HEK293 (cell line): ENCODE results near the gene MCRIP2.
A peak's percentile ranks its signal among the peaks of the same experiment; 100 is the strongest.

Source experiments
- CTCF ChIA-PET: fragments of 350-600 bp; formaldehyde crosslinking; extraction: SDS; loops from one replicate; lab custom pipeline; 2021; ENCODE audit warnings: antibody characterized with exemption; lab: Yijun Ruan, JAX
- POLR2A ChIA-PET: fragments of 300-600 bp; formaldehyde crosslinking; extraction: SDS; loops from one replicate; lab custom pipeline; 2020; ENCODE audit warnings: antibody characterized with exemption, inconsistent platforms; lab: Yijun Ruan, JAX
- H3K27ac ChIP-seq: fragments of 200-500 bp; sonication (Bioruptor generic); 2 replicates; pipeline ENCODE4 v1.5.1; 2014; ENCODE audit warnings: low read depth, low read length, control low read depth, inconsistent platforms; ENCODE audit errors: extremely low read depth
- H3K36me3 ChIP-seq, 2 experiments: fragments of 200-500 bp in 1 of 2; sonication (Bioruptor generic) in 1 of 2; 1 replicate in 1 of 2; 2 replicates in 1 of 2; pipeline ENCODE4 v1.5.1; 2014 to 2017; ENCODE audit warnings: inconsistent platforms in 2 of 2, low read length in 2 of 2; ENCODE audit not compliant: control insufficient read depth in 2 of 2, insufficient read depth in 1 of 2
- H3K4me1 ChIP-seq: fragments of 200-500 bp; sonication (Bioruptor generic); 2 replicates; pipeline ENCODE4 v1.5.1; 2014; ENCODE audit warnings: mild to moderate bottlenecking, low read length, inconsistent platforms; ENCODE audit not compliant: control insufficient read depth, insufficient read depth
- H3K4me3 ChIP-seq: 2 replicates; pipeline ENCODE4 v1.5.1; 2011; ENCODE audit warnings: low read depth, mild to moderate bottlenecking, control low read depth, low read length, moderate library complexity
- H3K9me3 ChIP-seq: fragments of 200-500 bp; sonication (Bioruptor generic); 2 replicates; pipeline ENCODE4 v1.5.1; 2014; ENCODE audit warnings: low read depth, low read length, inconsistent platforms; ENCODE audit not compliant: control insufficient read depth, insufficient read depth
- IKZF3 ChIP-seq: fragments of 450-650 bp; IDR thresholded peaks from 2 replicates; pipeline ENCODE4 v1.5.0; 2018; ENCODE audit warnings: missing biosample characterization, mild to moderate bottlenecking, missing genetic modification characterization, moderate library complexity
- KLF9 ChIP-seq: fragments of 450-650 bp; formaldehyde crosslinking; IDR thresholded peaks from 2 replicates; pipeline ENCODE4 v1.5.1; 2016; ENCODE audit warnings: missing biosample characterization, missing genetic modification characterization, low read depth
- SCRT1 ChIP-seq: fragments of 450-650 bp; formaldehyde crosslinking; IDR thresholded peaks from 2 replicates; pipeline ENCODE4 v1.5.1; 2016; ENCODE audit warnings: missing biosample characterization, missing genetic modification characterization, borderline replicate concordance
- SCRT2 ChIP-seq: fragments of 450-650 bp; formaldehyde crosslinking; IDR thresholded peaks from 2 replicates; pipeline ENCODE4 v1.5.1; 2016; ENCODE audit warnings: missing biosample characterization, missing genetic modification characterization
- YY2 ChIP-seq: fragments of 450-650 bp; formaldehyde crosslinking; IDR thresholded peaks from 2 replicates; pipeline ENCODE4 v1.5.1; 2016; ENCODE audit warnings: missing biosample characterization, missing genetic modification characterization
- ZBTB48 ChIP-seq: fragments of 450-650 bp; formaldehyde crosslinking; IDR thresholded peaks from 2 replicates; pipeline ENCODE4 v1.5.1; 2016; ENCODE audit warnings: missing biosample characterization, missing genetic modification characterization
- ZNF335 ChIP-seq: fragments of 450-650 bp; formaldehyde crosslinking; conservative IDR thresholded peaks from 2 replicates; pipeline ENCODE4 v1.5.1; 2016; ENCODE audit warnings: missing biosample characterization, missing genetic modification characterization
- ZNF426 ChIP-seq: fragments of 450-650 bp; formaldehyde crosslinking; IDR thresholded peaks from 2 replicates; pipeline ENCODE4 v1.5.1; 2017; ENCODE audit warnings: missing biosample characterization, missing genetic modification characterization, mild to moderate bottlenecking, inconsistent platforms, moderate library complexity
- ZNF596 ChIP-seq: fragments of 450-650 bp; IDR thresholded peaks from 2 replicates; pipeline ENCODE4 v1.5.0; 2018; ENCODE audit warnings: missing biosample characterization, mild to moderate bottlenecking, missing genetic modification characterization, moderate library complexity
- ZNF600 ChIP-seq: fragments of 450-650 bp; formaldehyde crosslinking; IDR thresholded peaks from 2 replicates; pipeline ENCODE4 v1.5.1; 2016; ENCODE audit warnings: missing biosample characterization, missing genetic modification characterization
- ZNF624 ChIP-seq: fragments of 450-650 bp; formaldehyde crosslinking; IDR thresholded peaks from 2 replicates; pipeline ENCODE4 v1.5.1; 2017; ENCODE audit warnings: missing biosample characterization, missing genetic modification characterization
- ZNF837 ChIP-seq: fragments of 450-650 bp; formaldehyde crosslinking; IDR thresholded peaks from 2 replicates; pipeline ENCODE4 v1.5.1; 2016; ENCODE audit warnings: missing biosample characterization, missing genetic modification characterization
- ZSCAN23 ChIP-seq: fragments of 450-650 bp; formaldehyde crosslinking; IDR thresholded peaks from 2 replicates; pipeline ENCODE4 v1.5.1; 2016; ENCODE audit warnings: missing biosample characterization, missing genetic modification characterization
- TF ChIP-seq, protein P1 (sequence below): fragments of 450-650 bp; formaldehyde crosslinking; IDR thresholded peaks from 2 replicates; pipeline ENCODE4 v1.5.1; 2017; ENCODE audit warnings: missing biosample characterization, missing genetic modification characterization
- TF ChIP-seq, protein P2 (sequence below): sonication (generic); formaldehyde crosslinking; IDR thresholded peaks from 2 replicates; pipeline ENCODE4 v1.8.1; 2022; ENCODE audit warnings: mild to moderate bottlenecking, moderate library complexity, missing genetic modification reagents
- TF ChIP-seq, protein P3 (sequence below): fragments of 450-650 bp; formaldehyde crosslinking; IDR thresholded peaks from 2 replicates; pipeline ENCODE4 v1.5.1; 2017; ENCODE audit warnings: missing biosample characterization, missing genetic modification characterization
- TF ChIP-seq, protein P4 (sequence below): fragments of 450-650 bp; formaldehyde crosslinking; IDR thresholded peaks from 2 replicates; pipeline ENCODE4 v1.5.1; 2016; ENCODE audit warnings: missing biosample characterization, missing genetic modification characterization

The MCRIP2 gene

DNA sequence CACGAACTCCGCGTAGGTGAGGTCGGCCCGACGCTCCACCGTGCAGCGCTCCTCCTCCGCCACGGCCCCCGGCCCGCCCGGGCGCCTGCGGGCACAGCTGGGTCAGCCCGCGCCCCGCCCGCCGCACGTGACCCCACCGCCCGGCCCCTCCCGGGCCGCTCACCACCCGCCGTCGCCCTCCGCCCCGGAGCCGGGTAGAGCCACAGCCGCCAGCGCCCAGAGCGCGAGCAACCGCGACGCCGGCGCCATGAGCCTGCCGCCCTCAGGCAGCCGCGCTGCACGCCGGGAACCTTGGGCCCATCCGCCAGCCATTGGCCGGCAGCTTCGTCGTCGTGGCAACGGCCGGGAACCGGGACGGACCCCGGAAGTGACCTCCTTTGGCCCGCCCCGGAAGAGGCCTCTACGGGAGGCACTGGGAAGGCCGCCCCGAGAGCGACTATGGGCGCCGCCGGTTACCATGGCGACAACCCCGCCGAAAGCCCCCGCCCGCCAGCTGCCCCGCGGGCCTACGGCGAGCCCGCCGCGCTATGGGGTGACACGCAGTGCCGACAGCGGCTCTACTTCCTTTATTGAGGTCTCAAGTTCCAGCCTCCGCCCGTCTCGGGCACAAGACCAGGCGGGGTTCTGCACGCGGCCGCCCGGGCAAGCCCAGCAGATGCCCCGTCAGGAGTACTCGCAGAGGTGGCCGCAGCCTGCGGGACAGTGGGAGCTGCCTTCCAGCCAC is 42.6 kb downstream of the MCRIP2 start, which contains the start of gene JMJD8 (continued):
- TF ChIP-seq, protein P1, sequence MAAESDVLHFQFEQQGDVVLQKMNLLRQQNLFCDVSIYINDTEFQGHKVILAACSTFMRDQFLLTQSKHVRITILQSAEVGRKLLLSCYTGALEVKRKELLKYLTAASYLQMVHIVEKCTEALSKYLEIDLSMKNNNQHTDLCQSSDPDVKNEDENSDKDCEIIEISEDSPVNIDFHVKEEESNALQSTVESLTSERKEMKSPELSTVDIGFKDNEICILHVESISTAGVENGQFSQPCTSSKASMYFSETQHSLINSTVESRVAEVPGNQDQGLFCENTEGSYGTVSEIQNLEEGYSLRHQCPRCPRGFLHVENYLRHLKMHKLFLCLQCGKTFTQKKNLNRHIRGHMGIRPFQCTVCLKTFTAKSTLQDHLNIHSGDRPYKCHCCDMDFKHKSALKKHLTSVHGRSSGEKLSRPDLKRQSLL (tag by site-specific recombination) = peak; percentile 92
- TF ChIP-seq ZNF596 (tag by site-specific recombination) = peak; percentile 3; the same call in 1 of the 2 replicates
- 0 out of 2 replicates have a peak, but pooled peaks have one; percentile 3 for TF ChIP-seq ZBTB48 (tag by site-specific recombination)

DNA sequence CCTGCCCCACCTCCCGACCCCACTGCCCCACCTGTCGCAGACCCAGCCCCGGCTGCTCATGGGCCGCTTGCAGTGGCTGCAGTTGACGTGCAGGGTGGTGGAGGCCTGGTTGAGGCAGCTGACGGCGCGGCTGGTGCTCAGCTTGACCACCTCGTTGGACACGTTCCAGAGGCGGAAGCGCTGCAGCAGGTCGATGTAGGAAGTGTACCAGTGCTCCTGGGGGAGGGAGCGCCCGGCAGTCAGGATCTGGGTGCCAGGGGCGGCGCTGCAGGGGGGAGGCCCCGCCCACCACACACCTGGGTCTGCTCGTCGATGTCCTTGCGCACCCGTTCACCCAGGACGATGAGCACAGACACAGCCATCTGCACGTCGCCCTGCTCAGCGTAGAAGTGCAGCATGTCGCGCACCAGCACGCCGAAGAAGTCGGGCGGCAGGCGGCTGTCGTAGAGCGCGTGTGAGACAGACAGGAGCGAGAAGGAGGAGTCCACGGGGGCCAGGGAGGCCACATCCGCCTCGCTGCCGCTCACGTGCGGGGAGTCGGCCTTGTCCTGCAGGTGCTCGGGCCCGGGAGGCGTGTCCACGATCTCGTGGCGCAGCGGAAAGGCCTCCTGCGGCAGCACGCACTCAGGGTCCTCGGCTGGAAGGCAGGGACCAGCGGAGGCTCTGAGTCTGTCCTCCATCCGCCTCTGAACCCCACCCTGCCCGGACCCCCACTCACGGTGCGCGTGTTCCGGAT is 43.5 kb downstream of the MCRIP2 start:
- TF ChIP-seq ZNF600 (tag by site-specific recombination) (peak; percentile 29; the same call in 1 of the 2 replicates), ZNF426 (tag by site-specific recombination) (no peak), KLF9 (peak; percentile 40), ZSCAN23 (tag by site-specific recombination) (no peak), ZNF335 (tag by site-specific recombination) (no peak), IKZF3 (tag by site-specific recombination) (no peak), SCRT2 (peak; percentile 93), SCRT1 (tag by site-specific recombination) (peak; percentile 37; the same call in 1 of the 2 replicates), ZNF837 (0 out of 2 replicates have a peak, but pooled peaks have one; percentile 41), YY2 (no peak), ZNF624 (no peak)
- TF ChIP-seq, protein P2, sequence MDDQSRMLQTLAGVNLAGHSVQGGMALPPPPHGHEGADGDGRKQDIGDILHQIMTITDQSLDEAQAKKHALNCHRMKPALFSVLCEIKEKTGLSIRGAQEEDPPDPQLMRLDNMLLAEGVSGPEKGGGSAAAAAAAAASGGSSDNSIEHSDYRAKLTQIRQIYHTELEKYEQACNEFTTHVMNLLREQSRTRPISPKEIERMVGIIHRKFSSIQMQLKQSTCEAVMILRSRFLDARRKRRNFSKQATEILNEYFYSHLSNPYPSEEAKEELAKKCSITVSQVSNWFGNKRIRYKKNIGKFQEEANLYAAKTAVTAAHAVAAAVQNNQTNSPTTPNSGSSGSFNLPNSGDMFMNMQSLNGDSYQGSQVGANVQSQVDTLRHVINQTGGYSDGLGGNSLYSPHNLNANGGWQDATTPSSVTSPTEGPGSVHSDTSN (CRISPR knock-in tag) = 0 out of 2 replicates have a peak, but pooled peaks have one; percentile 58
- TF ChIP-seq, protein P3, sequence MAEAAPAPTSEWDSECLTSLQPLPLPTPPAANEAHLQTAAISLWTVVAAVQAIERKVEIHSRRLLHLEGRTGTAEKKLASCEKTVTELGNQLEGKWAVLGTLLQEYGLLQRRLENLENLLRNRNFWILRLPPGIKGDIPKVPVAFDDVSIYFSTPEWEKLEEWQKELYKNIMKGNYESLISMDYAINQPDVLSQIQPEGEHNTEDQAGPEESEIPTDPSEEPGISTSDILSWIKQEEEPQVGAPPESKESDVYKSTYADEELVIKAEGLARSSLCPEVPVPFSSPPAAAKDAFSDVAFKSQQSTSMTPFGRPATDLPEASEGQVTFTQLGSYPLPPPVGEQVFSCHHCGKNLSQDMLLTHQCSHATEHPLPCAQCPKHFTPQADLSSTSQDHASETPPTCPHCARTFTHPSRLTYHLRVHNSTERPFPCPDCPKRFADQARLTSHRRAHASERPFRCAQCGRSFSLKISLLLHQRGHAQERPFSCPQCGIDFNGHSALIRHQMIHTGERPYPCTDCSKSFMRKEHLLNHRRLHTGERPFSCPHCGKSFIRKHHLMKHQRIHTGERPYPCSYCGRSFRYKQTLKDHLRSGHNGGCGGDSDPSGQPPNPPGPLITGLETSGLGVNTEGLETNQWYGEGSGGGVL (tag by site-specific recombination) = 0 out of 2 replicates have a peak, but pooled peaks have one; percentile 9
- TF ChIP-seq, protein P1 (tag by site-specific recombination) = no peak
- TF ChIP-seq, protein P4, sequence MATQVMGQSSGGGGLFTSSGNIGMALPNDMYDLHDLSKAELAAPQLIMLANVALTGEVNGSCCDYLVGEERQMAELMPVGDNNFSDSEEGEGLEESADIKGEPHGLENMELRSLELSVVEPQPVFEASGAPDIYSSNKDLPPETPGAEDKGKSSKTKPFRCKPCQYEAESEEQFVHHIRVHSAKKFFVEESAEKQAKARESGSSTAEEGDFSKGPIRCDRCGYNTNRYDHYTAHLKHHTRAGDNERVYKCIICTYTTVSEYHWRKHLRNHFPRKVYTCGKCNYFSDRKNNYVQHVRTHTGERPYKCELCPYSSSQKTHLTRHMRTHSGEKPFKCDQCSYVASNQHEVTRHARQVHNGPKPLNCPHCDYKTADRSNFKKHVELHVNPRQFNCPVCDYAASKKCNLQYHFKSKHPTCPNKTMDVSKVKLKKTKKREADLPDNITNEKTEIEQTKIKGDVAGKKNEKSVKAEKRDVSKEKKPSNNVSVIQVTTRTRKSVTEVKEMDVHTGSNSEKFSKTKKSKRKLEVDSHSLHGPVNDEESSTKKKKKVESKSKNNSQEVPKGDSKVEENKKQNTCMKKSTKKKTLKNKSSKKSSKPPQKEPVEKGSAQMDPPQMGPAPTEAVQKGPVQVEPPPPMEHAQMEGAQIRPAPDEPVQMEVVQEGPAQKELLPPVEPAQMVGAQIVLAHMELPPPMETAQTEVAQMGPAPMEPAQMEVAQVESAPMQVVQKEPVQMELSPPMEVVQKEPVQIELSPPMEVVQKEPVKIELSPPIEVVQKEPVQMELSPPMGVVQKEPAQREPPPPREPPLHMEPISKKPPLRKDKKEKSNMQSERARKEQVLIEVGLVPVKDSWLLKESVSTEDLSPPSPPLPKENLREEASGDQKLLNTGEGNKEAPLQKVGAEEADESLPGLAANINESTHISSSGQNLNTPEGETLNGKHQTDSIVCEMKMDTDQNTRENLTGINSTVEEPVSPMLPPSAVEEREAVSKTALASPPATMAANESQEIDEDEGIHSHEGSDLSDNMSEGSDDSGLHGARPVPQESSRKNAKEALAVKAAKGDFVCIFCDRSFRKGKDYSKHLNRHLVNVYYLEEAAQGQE (tag by site-specific recombination) = no peak

More for the DNA sequence above, 43.5 kb downstream of the MCRIP2 start:
- Histone ChIP-seq H3K36me3 (peaks cover 3 to 72% of the 10 kb centered on the region in 2 experiments; a peak in 1 of 3 replicates), H3K9me3 (no peaks in the 10 kb centered on the region), H3K27ac (no peak overlapping the region; the same call in 1 of the 2 replicates), H3K4me1 (peaks cover 9% of the 10 kb centered on the region; the same call in 1 of the 2 replicates), H3K4me3 (no peak overlapping the region)
- ChIA-PET CTCF (interaction anchor here (1.8 kb wide), 1 partner anchor 27 kb away, joined by 3 read pairs; no protein-coding TSS in a partner anchor), POLR2A (interaction anchor here (1.0 to 1.4 kb wide), 7 partner anchors 10 to 450 kb away, joined by 3 to 9 read pairs (median 4); partner anchors contain the start of genes CCDC78, FAM234A, HAGHL and RHBDL1)
